H1 (cell line): ENCODE measurements around the gene DNAJC9. TPM values are rescaled to one million over a fixed set of nuclear protein-coding genes. Genes with fewer than 3 reads are reported as not detected.

Source experiments
- BCL11A ChIP-seq, 2 experiments: IDR thresholded peaks; one replicate each; pipeline ENCODE4 v1.6.1; 2011; ENCODE audit warnings: low read depth in 2 of 2, low read length in 2 of 2, mild to moderate bottlenecking in 2 of 2
- BRCA1 ChIP-seq: IDR thresholded peaks from 2 replicates; pipeline ENCODE4 v1.6.1; 2012; ENCODE audit warnings: low read depth, low read length, improper control_type of control experiment
- CBX8 ChIP-seq: fragments of 300-800, 300-1000 bp; sonication (generic); IDR thresholded peaks from 2 replicates; pipeline ENCODE4 v1.7.1; 2016; ENCODE audit warnings: low read depth, low read length, borderline replicate concordance
- EZH2 ChIP-seq: fragments of 200-600 bp; sonication (generic); IDR thresholded peaks from 2 replicates; pipeline ENCODE4 v1.7.1; 2012; ENCODE audit warnings: low read depth, mild to moderate bottlenecking, moderate library complexity, low read length, inconsistent platforms; ENCODE audit not compliant: severe bottlenecking
- FOSL1 ChIP-seq: IDR thresholded peaks from 2 replicates; pipeline ENCODE4 v1.6.1; 2011; ENCODE audit warnings: mild to moderate bottlenecking, low read depth, low read length, moderate library complexity; ENCODE audit not compliant: insufficient read depth
- SAP30 ChIP-seq: fragments of 300-600 bp; sonication (generic); IDR thresholded peaks from 2 replicates; pipeline ENCODE4 v1.7.1; 2012; ENCODE audit warnings: low read length, moderate library complexity, mild to moderate bottlenecking, inconsistent platforms; ENCODE audit not compliant: insufficient read depth, insufficient replicate concordance
- SIX5 ChIP-seq: IDR thresholded peaks from 2 replicates; pipeline ENCODE4 v1.6.1; 2011; ENCODE audit warnings: mild to moderate bottlenecking, low read depth, low read length
- polyA plus RNA-seq, 7 experiments: library from polyadenylated mRNA; depleted of rRNA in 3 of 7; stranded (reverse) in 5 of 7; unstranded in 2 of 7; fragments of >200 nt in 5 of 7; fragments of 200-250 nt in 2 of 7; gene quantifications; 1 replicate in 5 of 7; 2 replicates in 1 of 7; 4 replicates in 1 of 7; pipeline versions ENCODE4 v1.2.1 to v1.2.3, GENCODE V29; 2011 to 2013; ENCODE audit warnings: missing spikeins in 2 of 7, mixed read lengths in 2 of 7
- total RNA-seq: library from RNA; stranded (reverse); fragmentation: NEBNext Ultra II Directional; extraction: Animal tissue kit (Norgen Biotek cat#: 25700); gene quantifications from 2 replicates; pipeline ENCODE4 v1.2.1, GENCODE V29; 2021
- TF ChIP-seq, protein P1 (sequence below): fragments of 300-600 bp; sonication (generic); IDR thresholded peaks from 2 replicates; pipeline ENCODE4 v1.7.1; 2012; ENCODE audit warnings: low read length, moderate library complexity, mild to moderate bottlenecking, inconsistent platforms; ENCODE audit not compliant: insufficient replicate concordance
- TF ChIP-seq, protein P2 (sequence below): IDR thresholded peaks from 2 replicates; pipeline ENCODE4 v1.6.1; 2012; ENCODE audit warnings: low read length, inconsistent platforms

DNAJC9 gene
- total and polyA plus RNA-seq, 2 of the 8 experiments (the other 6 are each of a cell fraction or from before 2014, with no cell fraction given): 26.0 to 32.2 TPM

DNA sequence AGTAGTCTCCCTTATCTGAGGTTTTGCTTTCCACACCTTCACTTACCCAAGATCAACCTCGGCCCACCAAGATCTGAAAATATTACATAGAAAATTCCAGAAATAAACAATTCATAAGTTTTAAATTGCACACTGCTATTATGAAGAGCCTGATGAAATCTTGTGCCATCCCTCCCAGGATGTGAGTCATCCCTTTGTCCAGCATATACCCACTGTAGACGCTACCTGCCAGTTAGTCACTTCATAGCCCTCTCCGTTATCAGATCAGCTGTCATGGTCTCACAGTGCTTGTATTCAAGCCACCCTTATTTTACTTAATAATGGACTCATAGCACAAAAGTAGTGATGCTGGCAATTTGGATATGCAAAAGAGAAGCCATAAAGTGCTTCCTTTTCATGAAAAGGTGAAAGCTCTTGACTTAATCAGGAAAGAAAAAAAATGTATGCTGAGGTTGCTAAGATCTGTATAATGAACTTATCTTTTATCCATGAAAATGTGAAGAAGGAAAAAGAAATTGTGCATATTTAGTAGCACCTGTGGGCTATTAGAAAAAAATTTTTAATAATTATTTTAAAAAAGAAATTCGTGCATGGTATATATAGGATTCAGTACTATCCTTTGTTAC is 15.2 kb upstream of the DNAJC9 start (continued):
- TF ChIP-seq, protein P1, sequence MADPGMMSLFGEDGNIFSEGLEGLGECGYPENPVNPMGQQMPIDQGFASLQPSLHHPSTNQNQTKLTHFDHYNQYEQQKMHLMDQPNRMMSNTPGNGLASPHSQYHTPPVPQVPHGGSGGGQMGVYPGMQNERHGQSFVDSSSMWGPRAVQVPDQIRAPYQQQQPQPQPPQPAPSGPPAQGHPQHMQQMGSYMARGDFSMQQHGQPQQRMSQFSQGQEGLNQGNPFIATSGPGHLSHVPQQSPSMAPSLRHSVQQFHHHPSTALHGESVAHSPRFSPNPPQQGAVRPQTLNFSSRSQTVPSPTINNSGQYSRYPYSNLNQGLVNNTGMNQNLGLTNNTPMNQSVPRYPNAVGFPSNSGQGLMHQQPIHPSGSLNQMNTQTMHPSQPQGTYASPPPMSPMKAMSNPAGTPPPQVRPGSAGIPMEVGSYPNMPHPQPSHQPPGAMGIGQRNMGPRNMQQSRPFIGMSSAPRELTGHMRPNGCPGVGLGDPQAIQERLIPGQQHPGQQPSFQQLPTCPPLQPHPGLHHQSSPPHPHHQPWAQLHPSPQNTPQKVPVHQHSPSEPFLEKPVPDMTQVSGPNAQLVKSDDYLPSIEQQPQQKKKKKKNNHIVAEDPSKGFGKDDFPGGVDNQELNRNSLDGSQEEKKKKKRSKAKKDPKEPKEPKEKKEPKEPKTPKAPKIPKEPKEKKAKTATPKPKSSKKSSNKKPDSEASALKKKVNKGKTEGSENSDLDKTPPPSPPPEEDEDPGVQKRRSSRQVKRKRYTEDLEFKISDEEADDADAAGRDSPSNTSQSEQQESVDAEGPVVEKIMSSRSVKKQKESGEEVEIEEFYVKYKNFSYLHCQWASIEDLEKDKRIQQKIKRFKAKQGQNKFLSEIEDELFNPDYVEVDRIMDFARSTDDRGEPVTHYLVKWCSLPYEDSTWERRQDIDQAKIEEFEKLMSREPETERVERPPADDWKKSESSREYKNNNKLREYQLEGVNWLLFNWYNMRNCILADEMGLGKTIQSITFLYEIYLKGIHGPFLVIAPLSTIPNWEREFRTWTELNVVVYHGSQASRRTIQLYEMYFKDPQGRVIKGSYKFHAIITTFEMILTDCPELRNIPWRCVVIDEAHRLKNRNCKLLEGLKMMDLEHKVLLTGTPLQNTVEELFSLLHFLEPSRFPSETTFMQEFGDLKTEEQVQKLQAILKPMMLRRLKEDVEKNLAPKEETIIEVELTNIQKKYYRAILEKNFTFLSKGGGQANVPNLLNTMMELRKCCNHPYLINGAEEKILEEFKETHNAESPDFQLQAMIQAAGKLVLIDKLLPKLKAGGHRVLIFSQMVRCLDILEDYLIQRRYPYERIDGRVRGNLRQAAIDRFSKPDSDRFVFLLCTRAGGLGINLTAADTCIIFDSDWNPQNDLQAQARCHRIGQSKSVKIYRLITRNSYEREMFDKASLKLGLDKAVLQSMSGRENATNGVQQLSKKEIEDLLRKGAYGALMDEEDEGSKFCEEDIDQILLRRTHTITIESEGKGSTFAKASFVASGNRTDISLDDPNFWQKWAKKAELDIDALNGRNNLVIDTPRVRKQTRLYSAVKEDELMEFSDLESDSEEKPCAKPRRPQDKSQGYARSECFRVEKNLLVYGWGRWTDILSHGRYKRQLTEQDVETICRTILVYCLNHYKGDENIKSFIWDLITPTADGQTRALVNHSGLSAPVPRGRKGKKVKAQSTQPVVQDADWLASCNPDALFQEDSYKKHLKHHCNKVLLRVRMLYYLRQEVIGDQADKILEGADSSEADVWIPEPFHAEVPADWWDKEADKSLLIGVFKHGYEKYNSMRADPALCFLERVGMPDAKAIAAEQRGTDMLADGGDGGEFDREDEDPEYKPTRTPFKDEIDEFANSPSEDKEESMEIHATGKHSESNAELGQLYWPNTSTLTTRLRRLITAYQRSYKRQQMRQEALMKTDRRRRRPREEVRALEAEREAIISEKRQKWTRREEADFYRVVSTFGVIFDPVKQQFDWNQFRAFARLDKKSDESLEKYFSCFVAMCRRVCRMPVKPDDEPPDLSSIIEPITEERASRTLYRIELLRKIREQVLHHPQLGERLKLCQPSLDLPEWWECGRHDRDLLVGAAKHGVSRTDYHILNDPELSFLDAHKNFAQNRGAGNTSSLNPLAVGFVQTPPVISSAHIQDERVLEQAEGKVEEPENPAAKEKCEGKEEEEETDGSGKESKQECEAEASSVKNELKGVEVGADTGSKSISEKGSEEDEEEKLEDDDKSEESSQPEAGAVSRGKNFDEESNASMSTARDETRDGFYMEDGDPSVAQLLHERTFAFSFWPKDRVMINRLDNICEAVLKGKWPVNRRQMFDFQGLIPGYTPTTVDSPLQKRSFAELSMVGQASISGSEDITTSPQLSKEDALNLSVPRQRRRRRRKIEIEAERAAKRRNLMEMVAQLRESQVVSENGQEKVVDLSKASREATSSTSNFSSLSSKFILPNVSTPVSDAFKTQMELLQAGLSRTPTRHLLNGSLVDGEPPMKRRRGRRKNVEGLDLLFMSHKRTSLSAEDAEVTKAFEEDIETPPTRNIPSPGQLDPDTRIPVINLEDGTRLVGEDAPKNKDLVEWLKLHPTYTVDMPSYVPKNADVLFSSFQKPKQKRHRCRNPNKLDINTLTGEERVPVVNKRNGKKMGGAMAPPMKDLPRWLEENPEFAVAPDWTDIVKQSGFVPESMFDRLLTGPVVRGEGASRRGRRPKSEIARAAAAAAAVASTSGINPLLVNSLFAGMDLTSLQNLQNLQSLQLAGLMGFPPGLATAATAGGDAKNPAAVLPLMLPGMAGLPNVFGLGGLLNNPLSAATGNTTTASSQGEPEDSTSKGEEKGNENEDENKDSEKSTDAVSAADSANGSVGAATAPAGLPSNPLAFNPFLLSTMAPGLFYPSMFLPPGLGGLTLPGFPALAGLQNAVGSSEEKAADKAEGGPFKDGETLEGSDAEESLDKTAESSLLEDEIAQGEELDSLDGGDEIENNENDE: no peak
- no peak for TF ChIP-seq SAP30
- no peak for TF ChIP-seq BRCA1
- TF ChIP-seq BCL11A (IDR thresholded peaks at IDR 0.05; ENCODE audit: low read depth in 2 of 2, low read length in 2 of 2): no peak
- no peak for TF ChIP-seq EZH2
- no peak for TF ChIP-seq SIX5
- TF ChIP-seq, protein P2, sequence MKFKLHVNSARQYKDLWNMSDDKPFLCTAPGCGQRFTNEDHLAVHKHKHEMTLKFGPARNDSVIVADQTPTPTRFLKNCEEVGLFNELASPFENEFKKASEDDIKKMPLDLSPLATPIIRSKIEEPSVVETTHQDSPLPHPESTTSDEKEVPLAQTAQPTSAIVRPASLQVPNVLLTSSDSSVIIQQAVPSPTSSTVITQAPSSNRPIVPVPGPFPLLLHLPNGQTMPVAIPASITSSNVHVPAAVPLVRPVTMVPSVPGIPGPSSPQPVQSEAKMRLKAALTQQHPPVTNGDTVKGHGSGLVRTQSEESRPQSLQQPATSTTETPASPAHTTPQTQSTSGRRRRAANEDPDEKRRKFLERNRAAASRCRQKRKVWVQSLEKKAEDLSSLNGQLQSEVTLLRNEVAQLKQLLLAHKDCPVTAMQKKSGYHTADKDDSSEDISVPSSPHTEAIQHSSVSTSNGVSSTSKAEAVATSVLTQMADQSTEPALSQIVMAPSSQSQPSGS: no peak
- TF ChIP-seq FOSL1: no peak
- no peak for TF ChIP-seq CBX8
